ENCODE data around the gene PEAK3.

PEAK3 gene

DNA sequence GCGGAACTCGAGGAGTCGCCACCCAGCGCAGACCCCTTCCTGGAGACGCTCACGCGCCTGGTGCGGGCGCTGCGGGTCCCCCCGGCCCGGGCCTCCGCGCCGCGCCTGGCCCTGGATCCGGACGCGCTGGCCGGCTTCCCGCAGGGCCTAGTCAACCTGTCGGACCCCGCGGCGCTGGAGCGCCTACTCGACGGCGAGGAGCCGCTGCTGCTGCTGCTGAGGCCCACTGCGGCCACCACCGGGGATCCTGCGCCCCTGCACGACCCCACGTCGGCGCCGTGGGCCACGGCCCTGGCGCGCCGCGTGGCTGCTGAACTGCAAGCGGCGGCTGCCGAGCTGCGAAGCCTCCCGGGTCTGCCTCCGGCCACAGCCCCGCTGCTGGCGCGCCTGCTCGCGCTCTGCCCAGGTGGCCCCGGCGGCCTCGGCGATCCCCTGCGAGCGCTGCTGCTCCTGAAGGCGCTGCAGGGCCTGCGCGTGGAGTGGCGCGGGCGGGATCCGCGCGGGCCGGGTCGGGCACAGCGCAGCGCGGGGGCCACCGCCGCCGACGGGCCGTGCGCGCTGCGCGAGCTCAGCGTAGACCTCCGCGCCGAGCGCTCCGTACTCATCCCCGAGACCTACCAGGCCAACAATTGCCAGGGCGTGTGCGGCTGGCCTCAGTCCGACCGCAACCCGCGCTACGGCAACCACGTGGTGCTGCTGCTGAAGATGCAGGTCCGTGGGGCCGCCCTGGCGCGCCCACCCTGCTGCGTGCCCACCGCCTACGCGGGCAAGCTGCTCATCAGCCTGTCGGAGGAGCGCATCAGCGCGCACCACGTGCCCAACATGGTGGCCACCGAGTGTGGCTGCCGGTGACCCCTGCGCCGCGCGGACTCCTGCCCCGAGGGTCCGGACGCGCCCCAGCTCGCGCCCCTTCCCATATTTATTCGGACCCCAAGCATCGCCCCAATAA, 30.6 kb downstream of the PEAK3 start:
- no peak for DNase-seq (ENCODE audit: low read depth, low spot score)

DNA sequence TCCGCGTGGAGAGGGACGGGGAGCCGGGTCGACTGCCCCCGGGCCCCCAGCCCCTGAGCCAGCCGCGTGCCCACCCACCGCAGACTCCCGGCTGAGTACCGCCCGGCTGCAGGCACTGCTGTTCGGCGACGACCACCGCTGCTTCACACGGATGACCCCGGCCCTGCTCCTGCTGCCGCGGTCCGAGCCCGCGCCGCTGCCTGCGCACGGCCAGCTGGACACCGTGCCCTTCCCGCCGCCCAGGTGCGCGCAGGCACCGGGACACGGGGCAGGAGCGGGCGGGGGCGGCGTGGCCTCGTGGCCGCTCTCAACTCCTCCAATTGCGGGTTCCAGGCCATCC, 31.2 kb downstream of the PEAK3 start:
- no peak for DNase-seq (ENCODE audit: low read depth, low spot score)

DNA sequence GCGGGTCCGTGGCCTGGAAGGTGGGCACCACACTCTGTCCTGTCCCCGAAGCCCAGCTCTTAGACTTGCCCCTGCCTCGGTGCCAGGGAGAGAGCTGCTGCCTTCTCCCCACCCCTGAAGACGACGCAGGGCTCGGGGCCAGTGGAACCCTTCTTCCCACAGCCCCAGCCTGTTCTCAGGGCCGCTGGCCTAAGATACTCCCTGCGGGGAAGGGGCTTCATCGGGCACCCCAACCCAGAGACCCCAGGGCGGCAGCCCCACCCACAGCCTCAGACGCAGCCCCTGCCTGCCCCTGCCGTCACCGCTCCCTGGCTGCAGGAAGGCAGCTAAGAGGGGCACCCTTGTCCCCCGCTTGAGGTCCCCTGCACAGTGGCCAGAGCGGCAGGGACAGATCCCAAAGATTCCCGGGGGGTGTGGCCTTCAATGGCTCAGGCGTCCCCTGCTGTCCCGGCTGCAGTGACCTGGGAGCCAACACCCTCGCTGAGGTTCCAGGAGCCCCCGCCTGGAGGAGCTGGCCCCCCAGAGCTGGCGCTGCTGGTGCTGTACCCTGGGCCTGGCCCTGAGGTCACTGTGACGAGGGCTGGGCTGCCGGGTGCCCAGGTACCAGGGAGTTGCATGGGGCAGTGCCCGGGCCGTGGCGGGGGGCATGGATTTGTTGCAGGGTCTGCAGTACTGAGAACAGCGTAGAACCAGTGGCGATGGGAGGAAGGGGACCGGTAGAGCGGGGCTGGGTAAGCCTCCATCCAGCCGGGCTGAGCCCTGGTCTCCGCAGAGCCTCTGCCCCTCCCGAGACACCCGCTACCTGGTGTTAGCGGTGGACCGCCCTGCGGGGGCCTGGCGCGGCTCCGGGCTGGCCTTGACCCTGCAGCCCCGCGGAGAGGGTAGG, 31.9 kb downstream of the PEAK3 start:
- DNase-seq (ENCODE audit: low read depth, low spot score) = no peak

DNA sequence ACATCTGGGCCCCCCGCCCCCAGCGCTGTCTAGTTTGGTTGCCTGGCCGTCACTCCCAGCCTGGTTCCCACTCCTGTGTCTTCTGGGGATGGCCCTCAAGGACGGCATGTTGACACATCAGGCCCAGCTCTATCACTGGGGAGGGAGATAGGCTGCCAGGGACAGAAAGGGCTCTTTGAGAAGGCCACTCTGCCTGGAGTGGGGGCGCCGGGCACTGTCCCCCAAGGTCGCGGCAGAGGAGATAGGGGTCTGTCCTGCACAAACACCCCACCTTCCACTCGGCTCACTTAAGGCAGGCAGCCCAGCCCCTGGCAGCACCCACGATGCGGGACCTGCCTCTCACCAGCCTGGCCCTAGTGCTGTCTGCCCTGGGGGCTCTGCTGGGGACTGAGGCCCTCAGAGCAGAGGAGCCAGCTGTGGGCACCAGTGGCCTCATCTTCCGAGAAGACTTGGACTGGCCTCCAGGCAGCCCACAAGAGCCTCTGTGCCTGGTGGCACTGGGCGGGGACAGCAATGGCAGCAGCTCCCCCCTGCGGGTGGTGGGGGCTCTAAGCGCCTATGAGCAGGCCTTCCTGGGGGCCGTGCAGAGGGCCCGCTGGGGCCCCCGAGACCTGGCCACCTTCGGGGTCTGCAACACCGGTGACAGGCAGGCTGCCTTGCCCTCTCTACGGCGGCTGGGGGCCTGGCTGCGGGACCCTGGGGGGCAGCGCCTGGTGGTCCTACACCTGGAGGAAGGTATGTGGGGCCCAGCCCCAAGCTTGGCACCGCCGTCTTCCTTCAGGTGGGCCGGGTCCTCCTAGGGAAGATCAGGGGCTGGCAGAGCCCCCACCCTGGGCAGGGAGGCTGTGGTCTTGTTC, 32.7 kb downstream of the PEAK3 start, which contains the start of gene AMH:
TSS of gene AMH (plus strand) at position 314 of the 857 bp plus-strand sequence. CDS start at position 324, 10 bp downstream.
- no peak for DNase-seq (ENCODE audit: low read depth, low spot score)

DNA sequence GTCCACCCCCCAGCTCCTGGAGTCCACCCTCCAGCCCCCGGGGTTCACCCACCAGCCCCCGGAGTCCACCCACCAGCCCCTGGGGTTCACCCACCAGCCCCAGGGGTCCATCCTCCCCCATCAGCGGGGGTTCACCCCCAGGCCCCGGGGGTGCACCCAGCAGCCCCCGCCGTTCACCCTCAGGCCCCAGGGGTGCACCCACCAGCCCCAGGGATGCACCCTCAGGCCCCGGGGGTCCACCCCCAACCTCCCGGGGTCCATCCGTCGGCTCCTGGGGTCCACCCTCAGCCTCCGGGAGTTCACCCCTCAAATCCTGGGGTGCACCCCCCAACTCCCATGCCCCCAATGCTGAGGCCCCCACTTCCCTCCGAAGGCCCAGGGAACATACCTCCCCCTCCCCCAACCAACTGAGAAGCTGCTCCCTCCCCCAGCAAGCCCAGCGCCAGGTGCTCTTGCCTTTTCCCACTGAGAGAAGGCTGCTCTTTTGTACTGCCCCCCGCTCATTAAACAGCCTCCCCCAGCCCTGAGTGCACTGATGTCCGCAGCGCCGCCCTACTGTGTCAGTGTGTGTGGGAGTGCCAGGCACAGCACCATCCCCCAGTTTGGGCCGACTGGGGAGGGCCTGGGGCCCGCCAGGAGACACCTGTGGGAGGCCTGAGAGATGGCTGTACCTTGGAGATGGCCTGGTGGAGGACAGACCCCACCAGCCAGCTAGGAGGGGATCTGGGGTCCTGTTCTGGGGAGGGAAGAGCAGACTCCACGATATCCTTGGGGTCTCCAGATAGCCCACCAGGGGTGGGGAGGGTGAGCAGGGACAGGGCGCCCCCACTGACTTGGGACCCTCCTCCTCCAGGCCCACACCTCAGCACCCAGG, 33.6 kb downstream of the PEAK3 start:
- no peak for DNase-seq (ENCODE audit: low read depth, low spot score)

DNA sequence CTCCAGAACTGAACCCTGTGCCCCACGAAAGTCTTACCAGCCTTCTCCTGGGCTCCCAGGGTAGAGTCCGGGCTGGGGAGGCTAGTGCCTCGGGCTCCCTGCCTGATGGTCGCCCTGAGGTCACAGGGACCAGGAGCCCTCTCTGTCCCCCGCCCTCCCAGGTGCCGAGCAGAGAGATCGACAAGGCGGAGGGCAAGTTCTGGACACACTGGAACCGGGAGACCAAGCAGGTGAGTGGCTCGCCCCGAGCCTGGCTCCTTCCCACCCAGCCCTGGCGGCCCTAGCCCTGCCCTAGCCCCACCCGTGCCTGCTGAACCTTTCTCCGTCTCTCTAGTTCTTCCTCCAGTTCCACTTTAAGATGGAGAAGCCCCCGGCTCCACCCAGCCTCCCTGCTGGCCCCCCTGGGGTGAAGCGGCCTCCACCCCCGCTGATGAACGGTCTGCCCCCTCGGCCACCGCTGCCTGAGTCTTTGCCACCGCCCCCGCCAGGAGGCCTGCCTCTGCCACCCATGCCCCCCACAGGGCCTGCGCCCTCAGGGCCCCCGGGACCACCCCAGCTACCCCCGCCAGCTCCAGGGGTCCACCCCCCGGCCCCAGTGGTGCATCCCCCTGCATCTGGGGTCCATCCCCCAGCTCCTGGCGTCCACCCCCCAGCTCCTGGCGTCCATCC, 34.4 kb downstream of the PEAK3 start:
- no peak for DNase-seq (ENCODE audit: low read depth, low spot score)

DNA sequence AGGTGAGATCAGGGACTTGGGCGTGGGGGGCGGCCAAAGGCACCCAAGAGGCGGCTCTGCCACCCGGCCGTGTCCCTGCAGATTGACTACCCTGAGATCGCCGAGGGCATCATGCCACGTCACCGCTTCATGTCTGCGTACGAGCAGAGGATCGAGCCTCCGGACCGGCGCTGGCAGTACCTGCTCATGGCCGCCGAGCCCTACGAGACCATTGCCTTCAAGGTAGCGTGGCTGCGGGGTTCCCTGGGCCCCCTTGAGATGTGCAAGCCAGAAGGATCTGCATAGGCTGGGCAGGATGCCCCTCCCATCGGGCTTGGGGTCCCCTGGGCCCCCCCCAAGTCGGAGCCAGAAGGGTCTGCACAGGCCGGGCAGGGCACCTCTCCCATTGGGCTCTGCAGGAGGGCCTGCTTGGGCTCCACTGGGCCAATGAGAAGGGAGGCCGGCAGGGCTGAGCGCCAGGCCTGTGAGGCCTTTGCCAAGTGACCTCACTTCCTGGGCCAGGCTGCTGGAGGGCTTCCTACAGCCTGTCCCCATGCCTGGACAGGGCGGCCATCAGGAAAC, 35.1 kb downstream of the PEAK3 start:
- no peak for DNase-seq (ENCODE audit: low read depth, low spot score)

DNA sequence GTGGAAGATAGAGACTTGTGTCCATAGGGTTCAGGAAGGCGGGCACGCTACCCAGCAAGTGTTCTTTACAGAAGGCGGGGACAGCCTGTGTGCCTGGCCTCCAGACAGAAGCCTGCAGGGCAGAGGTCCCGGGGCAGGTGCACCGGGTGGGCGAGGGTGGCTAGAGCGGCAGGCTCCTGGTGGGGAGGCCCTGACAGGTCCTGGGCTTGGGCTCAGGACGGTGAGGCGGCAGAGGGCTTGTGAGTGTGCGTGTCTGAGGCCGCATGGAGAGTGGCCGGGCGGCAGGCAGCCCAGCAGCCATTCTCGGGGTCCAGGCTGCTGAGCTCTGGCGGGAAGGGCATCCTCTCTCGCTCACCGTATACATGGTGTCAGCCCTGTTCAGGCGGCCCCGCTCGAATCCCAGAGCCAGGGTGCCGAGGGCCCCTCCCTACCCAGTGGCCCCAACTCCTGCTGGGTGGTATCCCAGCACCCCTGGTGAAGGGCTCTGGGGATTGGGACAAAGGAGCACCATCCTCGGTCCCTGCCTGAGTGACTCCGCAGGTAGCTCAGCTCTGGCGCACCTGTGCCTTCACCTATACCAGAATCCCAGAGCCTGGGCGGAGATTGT, 35.9 kb downstream of the PEAK3 start:
- no peak for DNase-seq (ENCODE audit: low read depth, low spot score)

DNA sequence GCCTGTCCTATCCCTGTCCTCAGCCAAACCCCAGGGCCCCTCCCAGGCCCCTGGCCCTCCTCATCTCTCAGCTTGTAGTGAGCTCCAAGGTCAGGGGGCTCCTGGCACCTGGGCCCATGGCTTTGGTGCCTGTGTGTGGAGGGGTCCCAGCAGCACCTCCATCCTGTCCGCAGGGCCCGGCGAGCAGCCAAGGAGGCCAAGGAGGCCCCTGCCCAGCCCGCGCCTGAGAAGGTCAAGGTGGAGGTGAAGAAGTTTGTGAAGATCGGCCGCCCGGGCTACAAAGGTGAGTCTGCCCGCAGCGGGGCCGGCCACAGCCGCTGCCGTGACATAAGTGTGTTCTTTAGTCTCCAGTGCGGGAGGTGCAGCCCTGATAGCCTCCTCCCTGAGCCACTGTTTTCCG, 36.7 kb downstream of the PEAK3 start:
- no peak for DNase-seq (ENCODE audit: low read depth, low spot score)

DNA sequence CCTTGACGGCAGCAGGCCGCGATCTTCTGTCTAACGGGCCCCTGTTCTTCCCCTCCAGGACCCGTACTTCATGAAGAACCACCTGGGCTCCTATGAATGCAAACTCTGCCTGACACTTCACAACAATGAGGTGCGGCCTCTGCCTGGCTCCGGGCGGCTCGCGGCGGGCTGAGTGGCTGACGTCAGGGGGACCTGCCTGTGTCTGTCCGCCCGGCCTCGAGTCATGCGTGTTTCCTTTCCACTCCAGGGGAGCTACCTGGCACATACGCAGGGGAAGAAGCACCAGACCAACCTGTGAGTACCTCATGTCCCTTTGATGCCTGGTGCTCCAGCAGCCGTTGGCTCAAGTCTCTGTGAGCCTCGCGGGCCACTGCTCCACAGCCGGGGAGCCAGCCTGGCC, 37.5 kb downstream of the PEAK3 start:
- no peak for DNase-seq (ENCODE audit: low read depth, low spot score)

DNA sequence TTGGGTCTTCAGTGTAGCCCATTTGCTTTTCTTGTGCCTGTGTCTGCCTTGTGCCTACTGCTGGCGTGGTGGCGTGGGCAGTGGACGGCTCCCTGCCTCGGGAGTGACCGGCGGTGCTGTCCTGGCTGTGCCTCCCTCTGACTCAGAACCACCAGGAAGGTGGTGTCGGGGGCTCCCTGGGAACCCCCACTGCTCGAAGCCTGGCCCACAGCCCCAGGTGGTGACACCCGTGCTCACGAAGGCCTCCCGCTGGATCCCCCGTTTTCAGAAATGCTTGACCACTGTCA, 37.9 kb downstream of the PEAK3 start:
- DNase-seq (ENCODE audit: low read depth, low spot score) = no peak

DNA sequence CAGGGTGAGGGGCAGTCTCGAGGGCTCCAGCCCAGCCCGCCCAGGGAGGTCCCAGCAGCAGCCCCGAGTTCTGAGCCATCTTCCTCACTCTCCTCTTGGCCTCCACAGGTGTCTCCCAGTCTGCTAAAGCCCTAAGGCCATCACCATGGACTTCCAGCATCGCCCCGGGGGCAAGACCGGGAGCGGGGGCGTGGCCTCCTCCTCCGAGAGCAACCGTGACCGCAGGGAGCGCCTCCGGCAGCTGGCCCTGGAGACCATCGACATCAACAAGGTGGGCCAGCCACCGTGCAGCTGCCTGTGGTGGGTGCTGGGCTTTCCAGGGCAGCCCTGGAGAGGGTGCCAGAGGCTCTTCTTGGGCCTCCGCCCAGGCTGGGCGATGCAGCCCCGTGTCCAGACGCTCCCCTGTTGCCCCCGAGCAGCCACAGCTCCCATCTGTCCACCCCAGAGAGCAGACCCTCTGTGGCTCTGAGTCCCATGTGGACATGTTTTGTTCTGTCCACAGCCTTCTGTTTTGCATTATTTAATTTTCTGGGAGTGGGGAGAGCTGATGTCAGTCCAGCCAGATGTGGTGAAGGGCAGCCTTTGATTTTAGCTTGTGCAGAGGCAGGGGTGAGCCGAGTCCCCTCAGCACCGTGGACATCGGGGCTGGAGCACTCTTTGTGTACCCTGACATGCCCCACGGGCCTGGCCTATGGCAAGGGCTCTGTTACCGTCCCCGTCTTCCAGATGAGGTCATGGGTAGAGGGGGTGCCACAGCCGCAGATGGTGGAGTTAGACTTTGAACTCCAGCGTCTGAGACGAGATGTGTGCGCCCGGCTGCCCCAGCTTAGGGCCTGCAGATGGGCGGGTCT, 38.5 kb downstream of the PEAK3 start:
- DNase-seq (ENCODE audit: low read depth, low spot score) = no peak

DNA sequence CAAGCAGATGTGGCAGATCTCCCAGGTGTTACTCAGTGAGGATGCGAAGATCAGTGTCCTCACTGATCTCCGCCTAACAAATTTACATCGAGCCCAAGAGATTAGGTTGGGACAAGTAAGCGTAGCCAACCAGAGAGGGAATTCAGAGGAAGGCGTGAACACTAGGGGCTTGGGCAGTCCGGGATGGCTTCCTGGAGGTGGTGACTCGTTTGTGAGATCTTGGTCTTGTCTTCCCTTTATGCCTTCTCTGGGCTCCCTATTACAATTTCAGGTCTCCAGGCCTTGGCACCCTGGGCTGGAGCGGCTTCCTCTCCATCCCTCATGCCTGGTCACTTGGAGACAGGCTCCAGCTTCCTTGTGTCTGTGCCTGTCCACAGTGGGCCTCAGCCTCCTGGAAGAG, 39.2 kb downstream of the PEAK3 start:
- DNase-seq (ENCODE audit: low read depth, low spot score) = no peak

DNA sequence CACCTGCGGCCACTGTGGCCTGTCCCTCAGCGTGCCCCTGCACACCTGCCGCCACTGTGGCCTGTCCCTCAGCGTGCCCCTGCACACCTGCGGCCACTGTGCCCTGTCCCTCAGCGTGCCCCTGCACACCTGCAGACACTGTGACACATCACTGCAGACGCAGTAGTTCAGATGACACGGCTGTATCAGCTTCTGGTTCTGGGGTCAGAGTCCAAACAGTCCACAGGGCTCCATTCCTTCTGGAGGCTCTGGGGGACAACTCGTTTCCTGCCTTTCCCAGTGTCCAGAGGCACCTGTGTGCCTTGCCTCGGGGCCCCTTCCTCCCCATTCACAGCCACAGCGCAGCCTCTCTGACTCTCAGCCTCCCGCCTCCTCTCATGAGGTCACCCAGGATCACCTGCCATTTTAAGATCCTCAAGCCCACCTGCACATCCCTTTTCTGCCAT, 39.9 kb downstream of the PEAK3 start:
- DNase-seq (ENCODE audit: low read depth, low spot score) = no peak

DNA sequence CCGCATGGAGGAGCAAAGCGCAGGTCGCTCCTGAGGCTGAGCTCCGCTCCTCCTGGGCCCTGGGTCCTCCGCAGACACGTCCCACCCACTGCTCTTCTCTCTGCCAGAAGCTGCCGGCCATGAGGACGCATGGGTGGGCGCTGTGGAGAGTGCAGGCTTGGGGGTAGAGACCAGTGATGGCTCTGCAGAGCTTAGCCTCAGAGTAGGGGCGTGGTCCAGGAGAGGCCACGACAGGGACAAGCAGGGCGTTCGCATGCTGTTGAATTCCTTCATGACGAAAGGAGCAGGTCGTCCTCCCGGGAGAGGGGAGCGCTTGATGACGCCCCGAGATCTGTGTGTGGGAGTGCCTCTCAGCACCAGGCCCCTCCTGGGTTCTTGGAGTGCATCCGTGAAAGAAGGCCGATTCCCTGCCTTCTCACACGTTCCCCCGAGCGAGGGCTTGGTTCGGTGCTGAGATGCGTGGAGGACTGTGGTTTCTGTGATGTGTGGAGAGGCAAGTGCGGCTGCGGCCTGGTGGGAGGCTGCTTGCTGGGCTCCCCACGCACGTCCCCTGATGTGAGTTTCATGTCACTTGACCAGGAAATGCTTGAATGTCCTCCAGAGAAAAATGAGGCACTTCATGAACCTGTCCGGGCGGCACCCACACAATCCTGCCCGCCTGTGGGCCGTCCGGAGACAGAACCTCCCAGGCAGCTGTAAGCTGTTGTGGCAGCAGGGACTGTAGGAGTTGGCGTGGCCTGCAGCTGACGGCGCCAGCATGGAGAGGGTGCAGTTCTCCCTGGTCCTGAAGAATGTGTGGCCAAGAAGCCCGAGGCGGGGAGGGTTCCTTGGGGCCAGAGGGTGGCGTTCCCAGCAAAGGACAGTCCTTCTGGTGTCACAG, 40.9 kb downstream of the PEAK3 start:
- DNase-seq (ENCODE audit: low read depth, low spot score) = no peak

DNA sequence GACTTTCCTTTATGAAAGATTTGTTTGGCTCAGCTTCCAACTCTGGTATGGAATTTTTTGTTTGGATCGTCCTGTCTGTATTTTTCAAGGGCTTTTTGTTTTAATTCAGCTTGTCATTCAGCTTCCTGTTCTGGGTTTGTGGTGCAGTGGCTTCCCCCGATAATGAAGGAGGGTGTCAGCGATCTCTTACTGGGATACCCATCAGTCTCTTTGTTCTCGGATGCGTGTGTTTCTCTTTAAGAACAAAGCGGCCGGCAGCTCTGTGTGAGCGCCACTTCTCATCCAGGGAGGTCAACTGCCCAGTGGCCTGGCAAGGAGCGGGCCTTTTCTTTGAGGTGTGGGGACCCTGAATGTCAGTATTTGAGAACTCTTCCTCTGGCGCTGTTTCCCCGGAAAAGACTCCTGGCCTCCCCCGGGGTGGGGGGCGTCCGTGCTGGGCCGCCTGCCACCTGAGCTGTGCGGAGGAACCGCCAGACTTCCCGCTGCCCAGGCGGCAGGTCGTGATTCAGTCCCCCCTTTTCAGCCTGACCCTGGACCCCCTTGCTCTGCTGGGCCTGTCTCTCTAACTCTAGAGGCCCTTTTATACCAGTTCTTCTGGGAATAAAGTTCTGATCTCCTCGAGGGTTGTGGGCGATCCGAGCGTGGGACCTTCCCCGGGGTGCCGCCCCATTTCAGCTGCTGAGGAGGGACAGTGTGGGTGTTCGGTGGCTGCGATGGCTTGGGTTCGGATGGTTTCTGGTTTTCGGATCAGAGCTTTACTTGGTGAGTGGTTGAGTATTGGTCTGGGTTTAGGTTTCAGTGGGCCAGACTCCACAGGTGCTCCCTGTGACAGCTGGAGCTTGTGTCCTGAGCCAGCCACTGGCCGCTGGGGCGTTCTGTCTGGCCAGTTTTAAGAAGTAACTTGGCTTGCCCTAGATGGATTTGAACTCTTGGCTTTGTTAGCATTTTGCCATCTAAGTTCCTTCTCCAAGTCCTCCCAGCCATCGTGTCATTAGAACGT, 41.9 kb downstream of the PEAK3 start:
- no peak for DNase-seq (ENCODE audit: low read depth, low spot score)
